SK-N-SH (cell line): ENCODE data around the gene CCND3. TPM values are rescaled to one million over a fixed set of nuclear protein-coding genes. Genes with fewer than 3 reads are reported as not detected.

Source experiments
- CTCF ChIA-PET: fragments of 300-600, 350-600 bp; formaldehyde crosslinking; extraction: SDS; loops from one replicate; lab custom pipeline; 2021; lab: Yijun Ruan, JAX
- POLR2A ChIA-PET: fragments of 350-600 bp; sonication (Branson Sonifier 250); formaldehyde crosslinking; extraction: SDS; loops from one replicate; lab custom pipeline; 2020; ENCODE audit warnings: antibody characterized with exemption, inconsistent platforms; lab: Yijun Ruan, JAX
- DNase-seq: peaks from one replicate; pipeline ENCODE4 v3.0.0; 2012
- H2AFZ ChIP-seq: fragments of 200-600 bp; sonication (generic); 2 replicates; pipeline ENCODE4 v1.8.1; 2016; ENCODE audit warnings: antibody characterized with exemption, mild to moderate bottlenecking, low read depth
- H3F3A ChIP-seq: fragments of 200-600 bp; sonication (generic); replicated peaks from 2 replicates; pipeline ENCODE3; 2016; ENCODE audit warnings: antibody characterized with exemption, mild to moderate bottlenecking; ENCODE audit not compliant: insufficient read depth
- H3K27ac ChIP-seq, 2 experiments: fragments of 200-500 bp in 1 of 2; fragments of 200-600 bp in 1 of 2; sonication (Bioruptor generic) in 1 of 2; sonication (generic), shearing (Covaris generic) in 1 of 2; 2 replicates each; pipeline versions ENCODE4 v1.5.1 to v1.6.1; 2014 to 2016; ENCODE audit warnings: low read depth in 2 of 2, inconsistent platforms in 1 of 2, low read length in 1 of 2, mild to moderate bottlenecking in 1 of 2, mixed read lengths in 1 of 2
- H3K27me3 ChIP-seq: fragments of 200-600 bp; sonication (generic), shearing (Covaris generic); 2 replicates; pipeline ENCODE4 v1.6.1; 2016; ENCODE audit warnings: mixed run types; ENCODE audit not compliant: insufficient read depth
- H3K36me3 ChIP-seq, 2 experiments: fragments of 200-500 bp in 1 of 2; fragments of 200-600 bp in 1 of 2; sonication (Bioruptor generic) in 1 of 2; sonication (generic) in 1 of 2; replicated peaks in 1 of 2; 2 replicates each; pipeline versions ENCODE3 to v1.5.1; 2014 to 2016; ENCODE audit warnings: low read length in 1 of 2, mild to moderate bottlenecking in 1 of 2; ENCODE audit not compliant: insufficient read depth in 2 of 2, control insufficient read depth in 1 of 2
- H3K4me1 ChIP-seq, 2 experiments: fragments of 200-500 bp in 1 of 2; fragments of 200-600 bp in 1 of 2; sonication (Bioruptor generic) in 1 of 2; sonication (generic), shearing (Covaris generic) in 1 of 2; 2 replicates each; pipeline versions ENCODE4 v1.5.1 to v1.6.1; 2014 to 2016; ENCODE audit warnings: low read depth in 1 of 2, low read length in 1 of 2, mixed run types in 1 of 2; ENCODE audit not compliant: insufficient read depth in 2 of 2, control insufficient read depth in 1 of 2
- H3K4me2 ChIP-seq: fragments of 200-600 bp; sonication (generic), shearing (Covaris generic); 2 replicates; pipeline ENCODE4 v1.6.1; 2017; ENCODE audit warnings: mixed run types
- H3K4me3 ChIP-seq, 2 experiments: fragments of 200-500 bp in 1 of 2; fragments of 200-600 bp in 1 of 2; sonication (Bioruptor generic) in 1 of 2; sonication (generic), shearing (Covaris generic) in 1 of 2; 2 replicates each; pipeline versions ENCODE4 v1.5.1 to v1.8.1; 2014 to 2016; ENCODE audit warnings: low read depth in 2 of 2, inconsistent platforms in 1 of 2, low read length in 1 of 2, mild to moderate bottlenecking in 1 of 2, mixed read lengths in 1 of 2, moderate library complexity in 1 of 2
- H3K79me2 ChIP-seq: fragments of 200-600 bp; sonication (generic); 2 replicates; pipeline ENCODE4 v1.8.1; 2017; ENCODE audit warnings: mild to moderate bottlenecking; ENCODE audit not compliant: insufficient read depth
- H3K9ac ChIP-seq: fragments of 200-600 bp; sonication (generic); 2 replicates; pipeline ENCODE4 v1.6.1; 2017; ENCODE audit warnings: mixed run types
- H3K9me2 ChIP-seq: fragments of 200-600 bp; sonication (generic); 2 replicates; pipeline ENCODE4 v1.6.1; 2017; ENCODE audit warnings: mixed run types
- H3K9me3 ChIP-seq: fragments of 200-600 bp; sonication (generic); 2 replicates; pipeline ENCODE4 v1.6.1; 2017; ENCODE audit warnings: mixed run types, mild to moderate bottlenecking, moderate library complexity
- H4K20me1 ChIP-seq: fragments of 200-600 bp; sonication (generic); 2 replicates; pipeline ENCODE4 v1.6.1; 2017; ENCODE audit warnings: mild to moderate bottlenecking, mixed run types; ENCODE audit not compliant: insufficient read depth
- CHD2 ChIP-seq: fragments of 150-350 bp; IDR thresholded peaks from 2 replicates; pipeline ENCODE4 v1.6.1; 2018; ENCODE audit warnings: low read length; ENCODE audit not compliant: partially characterized antibody
- ELF1 ChIP-seq: IDR thresholded peaks from 2 replicates; pipeline ENCODE4 v1.4.0; 2012
- FOXJ3 ChIP-seq: sonication (generic); formaldehyde crosslinking; IDR thresholded peaks from 2 replicates; pipeline ENCODE4 v1.5.1; 2020; ENCODE audit warnings: mild to moderate bottlenecking, missing genetic modification reagents
- FOXM1 ChIP-seq: IDR thresholded peaks from 2 replicates; pipeline ENCODE4 v1.4.0; 2012; ENCODE audit warnings: low read depth, mild to moderate bottlenecking
- GABPA ChIP-seq: IDR thresholded peaks from 2 replicates; pipeline ENCODE4 v1.4.0; 2012; ENCODE audit warnings: low read depth, mild to moderate bottlenecking
- JUND ChIP-seq: IDR thresholded peaks from 2 replicates; pipeline ENCODE4 v1.4.0; 2012
- MEF2A ChIP-seq: IDR thresholded peaks from 2 replicates; pipeline ENCODE4 v1.4.0; 2012; ENCODE audit warnings: low read depth, borderline replicate concordance
- RAD21 ChIP-seq: IDR thresholded peaks from 2 replicates; pipeline ENCODE4 v1.6.1; 2012; ENCODE audit warnings: mild to moderate bottlenecking, low read length
- RCOR1 ChIP-seq: fragments of 150-350 bp; IDR thresholded peaks from 2 replicates; pipeline ENCODE4 v1.6.1; 2017; ENCODE audit warnings: antibody characterized with exemption, low read length
- RFX5 ChIP-seq: IDR thresholded peaks from 2 replicates; pipeline ENCODE4 v1.6.1; 2012; ENCODE audit warnings: mild to moderate bottlenecking, improper control_type of control experiment, low read length
- RXRA ChIP-seq: IDR thresholded peaks from 2 replicates; pipeline ENCODE4 v1.4.0; 2012; ENCODE audit warnings: low read depth, mild to moderate bottlenecking, borderline replicate concordance
- SMC3 ChIP-seq: IDR thresholded peaks from 2 replicates; pipeline ENCODE4 v1.6.1; 2012; ENCODE audit warnings: low read depth, low read length, improper control_type of control experiment
- TEAD4 ChIP-seq: IDR thresholded peaks from 2 replicates; pipeline ENCODE4 v1.4.0; 2012; ENCODE audit warnings: mild to moderate bottlenecking, borderline replicate concordance; ENCODE audit not compliant: insufficient read depth
- YY1 ChIP-seq: IDR thresholded peaks from 2 replicates; pipeline ENCODE4 v1.4.0; 2012; ENCODE audit warnings: low read depth, mild to moderate bottlenecking
- WGBS: methylation state at CpG from one replicate; pipeline ENCODE4 v1.1.6; 2017; ENCODE audit warnings: low lambda C conversion rate; 5-methylcytosine and 5-hydroxymethylcytosine counted together
- polyA plus RNA-seq, 3 experiments: library from polyadenylated mRNA; depleted of rRNA; stranded (reverse); fragments of >200 nt; gene quantifications; 2 replicates each; pipeline ENCODE4 v1.2.3, GENCODE V29; 2012
- TF ChIP-seq, protein P1 (sequence below): IDR thresholded peaks from 2 replicates; pipeline ENCODE4; 2012
- TF ChIP-seq, protein P2 (sequence below): IDR thresholded peaks from 2 replicates; pipeline ENCODE4 v1.4.0; 2012; ENCODE audit warnings: low read depth
- TF ChIP-seq, protein P3 (sequence below): fragments of 200-600 bp; sonication (generic); IDR thresholded peaks from 2 replicates; pipeline ENCODE4 v1.6.1; 2017; ENCODE audit warnings: antibody characterized with exemption, mild to moderate bottlenecking, moderate library complexity
- TF ChIP-seq, protein P4 (sequence below): fragments of 150-350 bp; IDR thresholded peaks from 2 replicates; pipeline ENCODE4 v1.6.1; 2017; ENCODE audit warnings: antibody characterized with exemption, low read length, low read depth, borderline replicate concordance

The CCND3 gene
- polyA plus RNA-seq, 1 of the 3 experiments (the other 2 are of a cell fraction) = 26.6 TPM

DNA sequence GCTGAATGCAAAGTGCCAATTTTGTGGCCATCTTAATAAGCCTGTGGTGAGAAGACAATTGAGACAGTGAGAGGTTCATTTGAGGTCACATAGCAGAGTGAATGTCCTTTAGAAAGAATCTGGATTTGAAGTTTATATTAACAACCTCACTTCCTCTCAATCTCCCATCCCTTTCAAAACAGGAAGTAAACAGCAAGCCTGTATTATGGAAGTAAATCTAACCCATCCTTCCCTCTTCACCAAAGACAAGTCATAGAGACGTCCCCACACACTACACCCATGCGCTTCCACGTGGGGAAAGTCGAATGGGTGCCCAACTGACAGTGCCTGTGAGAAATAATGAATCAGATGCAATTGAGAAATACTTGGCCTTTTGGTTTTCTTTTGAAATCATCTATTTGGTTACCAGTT, 28.8 kb upstream of the CCND3 start:
- H3K79me2 ChIP-seq = no peaks in the 10 kb centered on the region
- TF ChIP-seq FOXM1 (no peak), JUND (no peak), CHD2 (no peak), FOXJ3 (no peak), GABPA (no peak), SMC3 (no peak), MEF2A (no peak), ELF1 (no peak)
- TF ChIP-seq, protein P1, sequence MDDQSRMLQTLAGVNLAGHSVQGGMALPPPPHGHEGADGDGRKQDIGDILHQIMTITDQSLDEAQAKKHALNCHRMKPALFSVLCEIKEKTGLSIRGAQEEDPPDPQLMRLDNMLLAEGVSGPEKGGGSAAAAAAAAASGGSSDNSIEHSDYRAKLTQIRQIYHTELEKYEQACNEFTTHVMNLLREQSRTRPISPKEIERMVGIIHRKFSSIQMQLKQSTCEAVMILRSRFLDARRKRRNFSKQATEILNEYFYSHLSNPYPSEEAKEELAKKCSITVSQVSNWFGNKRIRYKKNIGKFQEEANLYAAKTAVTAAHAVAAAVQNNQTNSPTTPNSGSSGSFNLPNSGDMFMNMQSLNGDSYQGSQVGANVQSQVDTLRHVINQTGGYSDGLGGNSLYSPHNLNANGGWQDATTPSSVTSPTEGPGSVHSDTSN = no peak
- peaks cover 0 to 9% of the 10 kb centered on the region in 2 experiments; a peak in 1 of 4 replicates for H3K4me1 ChIP-seq
- no peaks in the 10 kb centered on the region for H3K9me3 ChIP-seq
- no peak overlapping the region for H3K27ac ChIP-seq
- WGBS = 70% methylated on average over 4 of the region's 4 CpGs
- no peaks in the 10 kb centered on the region for H3K9me2 ChIP-seq
- H3K36me3 ChIP-seq = no peaks in the 10 kb centered on the region
- no peaks in the 10 kb centered on the region for H3K27me3 ChIP-seq
- ChIA-PET POLR2A (no interaction called here), CTCF (no interaction called here)
- 0 out of 2 replicates have a peak overlapping the region, but pooled peaks have one; percentile 47 for H2AFZ ChIP-seq
- no peak for DNase-seq
- no peak overlapping the region for H3K9ac ChIP-seq
- H4K20me1 ChIP-seq = no peaks in the 10 kb centered on the region
- H3F3A ChIP-seq = peaks cover 3% of the 10 kb centered on the region
- no peak overlapping the region for H3K4me3 ChIP-seq
- no peak overlapping the region for H3K4me2 ChIP-seq

DNA sequence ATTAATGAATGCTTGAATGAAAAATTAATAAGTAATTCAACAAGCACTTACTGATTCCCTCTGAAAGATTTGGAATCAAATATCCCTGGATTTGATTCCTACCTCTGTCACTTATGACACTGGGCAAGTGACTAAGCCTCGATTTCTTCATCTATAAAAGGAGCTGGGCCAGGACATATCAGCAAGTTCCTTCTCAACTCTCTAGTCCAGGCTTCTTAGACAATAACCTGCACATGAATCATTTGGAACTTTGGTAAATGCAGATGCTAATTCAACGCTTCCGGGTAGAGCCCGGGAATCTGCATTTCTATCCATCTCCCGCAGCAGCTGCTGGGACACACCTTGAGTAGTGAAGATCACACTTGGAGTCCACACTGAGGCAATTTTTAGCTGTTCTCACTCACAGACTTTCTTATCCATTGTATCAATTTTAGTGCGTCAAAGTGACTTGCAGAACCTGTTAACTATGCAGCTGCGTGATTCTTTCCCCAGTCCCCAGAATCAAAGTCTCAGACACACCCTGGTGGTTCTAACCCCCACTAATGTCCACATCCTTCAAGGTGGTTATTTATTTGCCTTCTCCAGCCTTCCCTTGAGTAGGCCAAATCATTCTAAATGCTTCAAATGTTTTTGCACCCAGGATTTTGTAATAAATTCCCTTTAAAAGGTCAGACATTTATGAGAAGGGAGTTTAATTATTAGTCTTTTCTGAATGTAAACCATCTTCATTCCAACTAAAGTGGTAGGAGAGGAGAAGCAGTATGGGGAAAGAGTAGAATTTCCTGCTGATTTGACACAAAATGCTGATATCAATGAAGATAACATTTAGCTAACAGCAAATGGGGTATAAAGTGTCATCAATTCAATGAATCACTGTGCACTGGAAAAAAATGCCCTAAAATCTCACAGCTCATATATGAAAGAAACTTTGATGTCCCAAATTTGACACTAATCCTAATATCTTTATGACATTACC, 26.0 kb upstream of the CCND3 start:
- H3K4me1 ChIP-seq = peaks cover 0 to 9% of the 10 kb centered on the region in 2 experiments; a peak in 1 of 4 replicates
- peaks cover 3% of the 10 kb centered on the region for H3F3A ChIP-seq
- H3K9me3 ChIP-seq = no peaks in the 10 kb centered on the region
- H3K4me2 ChIP-seq = no peak overlapping the region
- H3K9ac ChIP-seq = no peak overlapping the region
- no peak for DNase-seq
- H3K4me3 ChIP-seq = no peak overlapping the region
- no peaks in the 10 kb centered on the region for H3K27me3 ChIP-seq
- no peaks in the 10 kb centered on the region for H3K79me2 ChIP-seq
- WGBS = 87% methylated on average over 7 of the region's 7 CpGs
- no peak overlapping the region for H2AFZ ChIP-seq
- ChIA-PET CTCF (interaction anchor here (0.7 to 1.8 kb wide), 3 partner anchors 9 to 46 kb away, joined by 3 to 5 read pairs (median 4); partner anchors contain the start of genes BYSL and MED20), POLR2A (no interaction called here)
- no peaks in the 10 kb centered on the region for H3K9me2 ChIP-seq
- TF ChIP-seq RCOR1 (no peak), FOXM1 (no peak), RAD21 (no peak), RXRA (no peak), SMC3 (no peak), RFX5 (no peak), YY1 (no peak), TEAD4 (no peak)
- TF ChIP-seq, protein P2, sequence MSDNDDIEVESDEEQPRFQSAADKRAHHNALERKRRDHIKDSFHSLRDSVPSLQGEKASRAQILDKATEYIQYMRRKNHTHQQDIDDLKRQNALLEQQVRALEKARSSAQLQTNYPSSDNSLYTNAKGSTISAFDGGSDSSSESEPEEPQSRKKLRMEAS = no peak
- TF ChIP-seq, protein P3, sequence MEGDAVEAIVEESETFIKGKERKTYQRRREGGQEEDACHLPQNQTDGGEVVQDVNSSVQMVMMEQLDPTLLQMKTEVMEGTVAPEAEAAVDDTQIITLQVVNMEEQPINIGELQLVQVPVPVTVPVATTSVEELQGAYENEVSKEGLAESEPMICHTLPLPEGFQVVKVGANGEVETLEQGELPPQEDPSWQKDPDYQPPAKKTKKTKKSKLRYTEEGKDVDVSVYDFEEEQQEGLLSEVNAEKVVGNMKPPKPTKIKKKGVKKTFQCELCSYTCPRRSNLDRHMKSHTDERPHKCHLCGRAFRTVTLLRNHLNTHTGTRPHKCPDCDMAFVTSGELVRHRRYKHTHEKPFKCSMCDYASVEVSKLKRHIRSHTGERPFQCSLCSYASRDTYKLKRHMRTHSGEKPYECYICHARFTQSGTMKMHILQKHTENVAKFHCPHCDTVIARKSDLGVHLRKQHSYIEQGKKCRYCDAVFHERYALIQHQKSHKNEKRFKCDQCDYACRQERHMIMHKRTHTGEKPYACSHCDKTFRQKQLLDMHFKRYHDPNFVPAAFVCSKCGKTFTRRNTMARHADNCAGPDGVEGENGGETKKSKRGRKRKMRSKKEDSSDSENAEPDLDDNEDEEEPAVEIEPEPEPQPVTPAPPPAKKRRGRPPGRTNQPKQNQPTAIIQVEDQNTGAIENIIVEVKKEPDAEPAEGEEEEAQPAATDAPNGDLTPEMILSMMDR = no peak
- TF ChIP-seq, protein P4, sequence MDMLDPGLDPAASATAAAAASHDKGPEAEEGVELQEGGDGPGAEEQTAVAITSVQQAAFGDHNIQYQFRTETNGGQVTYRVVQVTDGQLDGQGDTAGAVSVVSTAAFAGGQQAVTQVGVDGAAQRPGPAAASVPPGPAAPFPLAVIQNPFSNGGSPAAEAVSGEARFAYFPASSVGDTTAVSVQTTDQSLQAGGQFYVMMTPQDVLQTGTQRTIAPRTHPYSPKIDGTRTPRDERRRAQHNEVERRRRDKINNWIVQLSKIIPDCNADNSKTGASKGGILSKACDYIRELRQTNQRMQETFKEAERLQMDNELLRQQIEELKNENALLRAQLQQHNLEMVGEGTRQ = no peak
- TF ChIP-seq, all 33 proteins: peak for 0
- no peak overlapping the region for H3K27ac ChIP-seq
- no peaks in the 10 kb centered on the region for H3K36me3 ChIP-seq
- H4K20me1 ChIP-seq = no peaks in the 10 kb centered on the region
